ENCODE measurements around the gene CDC23. TPM values are rescaled to one million over a fixed set of nuclear protein-coding genes. Genes with fewer than 3 reads are reported as not detected.
"Not testable (repeated sequence)": the region's sequence is repeated elsewhere in the genome, so short reads cannot be mapped to it uniquely, and the experiment has no call there.

Gene CDC23
- total RNA-seq, 2 donors from 2014 or later = 6.6 to 16.6 TPM

GRCh38 chr5:138223532-138223931 is 10.4 kb upstream of the CDC23 start:
- intact Hi-C loops (cut with DNase I) = no loop called here
- Histone ChIP-seq H3K9me3 (no peaks in the 10 kb centered on the region), H3K4me3 (no peak overlapping the region), H3K36me3 (replicated peaks in 1 of 2; ENCODE audit: insufficient read depth in 1 of 2, low read depth in 2 of 2) (no peaks in the 10 kb centered on the region), H3K27ac (no peak overlapping the region), H3K4me1 (peaks cover 8% of the 10 kb centered on the region), H3K27me3 (no peaks in the 10 kb centered on the region)
- DNase-seq (no peak), ATAC-seq (no peak)
- TF ChIP-seq, protein P1, sequence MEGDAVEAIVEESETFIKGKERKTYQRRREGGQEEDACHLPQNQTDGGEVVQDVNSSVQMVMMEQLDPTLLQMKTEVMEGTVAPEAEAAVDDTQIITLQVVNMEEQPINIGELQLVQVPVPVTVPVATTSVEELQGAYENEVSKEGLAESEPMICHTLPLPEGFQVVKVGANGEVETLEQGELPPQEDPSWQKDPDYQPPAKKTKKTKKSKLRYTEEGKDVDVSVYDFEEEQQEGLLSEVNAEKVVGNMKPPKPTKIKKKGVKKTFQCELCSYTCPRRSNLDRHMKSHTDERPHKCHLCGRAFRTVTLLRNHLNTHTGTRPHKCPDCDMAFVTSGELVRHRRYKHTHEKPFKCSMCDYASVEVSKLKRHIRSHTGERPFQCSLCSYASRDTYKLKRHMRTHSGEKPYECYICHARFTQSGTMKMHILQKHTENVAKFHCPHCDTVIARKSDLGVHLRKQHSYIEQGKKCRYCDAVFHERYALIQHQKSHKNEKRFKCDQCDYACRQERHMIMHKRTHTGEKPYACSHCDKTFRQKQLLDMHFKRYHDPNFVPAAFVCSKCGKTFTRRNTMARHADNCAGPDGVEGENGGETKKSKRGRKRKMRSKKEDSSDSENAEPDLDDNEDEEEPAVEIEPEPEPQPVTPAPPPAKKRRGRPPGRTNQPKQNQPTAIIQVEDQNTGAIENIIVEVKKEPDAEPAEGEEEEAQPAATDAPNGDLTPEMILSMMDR (IDR thresholded peaks at IDR 0.05) = no peak
- TF ChIP-seq POLR2A (IDR thresholded peaks at IDR 0.05) = no peak
- whole genome bisulfite sequencing, 2 donors = 86 to 100% methylated on average over 1 of the region's 1 CpG

GRCh38 chr5:138216799-138217198 is 3.7 kb upstream of the CDC23 start:
- 77 to 83% methylated on average over 2 of the region's 2 CpGs for WGBS, 2 donors
- Histone ChIP-seq H3K36me3 (replicated peaks in 1 of 2; ENCODE audit: insufficient read depth in 1 of 2, low read depth in 2 of 2) (no peaks in the 10 kb centered on the region), H3K27me3 (no peaks in the 10 kb centered on the region), H3K9me3 (no peaks in the 10 kb centered on the region), H3K27ac (no peak overlapping the region), H3K4me3 (no peak overlapping the region), H3K4me1 (peaks cover 17% of the 10 kb centered on the region)
- DNase-seq (no peak), ATAC-seq (no peak)
- TF ChIP-seq POLR2A (IDR thresholded peaks at IDR 0.05) = no peak
- TF ChIP-seq, protein P1 (IDR thresholded peaks at IDR 0.05) = no peak
- intact Hi-C loops (cut with DNase I) = no loop called here

- TF ChIP-seq POLR2A (IDR thresholded peaks at IDR 0.05) = no peak
- TF ChIP-seq, protein P1 (IDR thresholded peaks at IDR 0.05) = no peak
- Histone ChIP-seq H3K27me3 (no peaks in the 10 kb centered on the region), H3K4me1 (peaks cover 25% of the 10 kb centered on the region), H3K36me3 (replicated peaks in 1 of 2; ENCODE audit: insufficient read depth in 1 of 2, low read depth in 2 of 2) (peaks cover 0 to 2% of the 10 kb centered on the region in 2 donors), H3K27ac (peak overlapping the region in 3 of 4 donors; percentile 71 to 72 (median 72)), H3K4me3 (peak overlapping the region; percentile 93 to 100), H3K9me3 (no peaks in the 10 kb centered on the region)
- intact Hi-C loops (cut with DNase I) = no loop called here
- ATAC-seq (peak; percentile 8), DNase-seq (peak in 1 of 4 donors; percentile 12)
- 0% methylated on average over 8 of the region's 8 CpGs; no CpG with 5 or more reads in 1 of the 2 donors for WGBS, 2 donors
Observed at GRCh38 chr5:138212828-138213160, 329 bp downstream of the CDC23 start.

GRCh38 chr5:138210985-138211384 is 2.1 kb downstream of the CDC23 start:
- Histone ChIP-seq H3K4me1 (peaks cover 25% of the 10 kb centered on the region), H3K27me3 (no peaks in the 10 kb centered on the region), H3K4me3 (no peak overlapping the region), H3K9me3 (no peaks in the 10 kb centered on the region), H3K27ac (no peak overlapping the region), H3K36me3 (replicated peaks in 1 of 2; ENCODE audit: insufficient read depth in 1 of 2, low read depth in 2 of 2) (peaks cover 0 to 5% of the 10 kb centered on the region in 2 donors)
- 86 to 90% methylated on average over 3 of the region's 3 CpGs for WGBS, 2 donors
- intact Hi-C loops (cut with DNase I) = no loop called here
- ATAC-seq = no peak
- DNase-seq = no peak
- TF ChIP-seq, protein P1 (IDR thresholded peaks at IDR 0.05) = no peak
- no peak for TF ChIP-seq POLR2A (IDR thresholded peaks at IDR 0.05)

DNA sequence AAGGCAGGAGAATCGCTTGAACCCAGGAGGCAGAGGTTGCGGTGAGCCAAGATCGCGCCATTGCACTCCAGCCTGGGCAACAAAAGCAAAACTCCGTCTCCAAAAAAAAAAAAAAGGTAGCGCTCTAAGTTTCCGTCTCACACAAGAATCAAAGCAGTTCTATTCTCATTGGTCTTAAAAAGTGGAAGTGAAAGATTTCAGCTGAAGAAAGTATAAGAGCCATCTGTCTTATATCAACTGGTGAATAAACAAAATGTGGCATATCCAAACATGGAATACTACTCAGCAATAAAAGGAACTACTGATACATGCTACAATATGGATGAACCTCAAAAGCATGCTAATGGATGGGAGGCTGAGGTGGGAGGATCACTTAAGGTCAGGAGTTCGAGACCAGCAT is 19.3 kb downstream of the CDC23 start:
- H3K4me1 ChIP-seq; ATAC-seq; DNase-seq; H3K27ac ChIP-seq; intact Hi-C loops (cut with DNase I); H3K9me3 ChIP-seq; H3K4me3 ChIP-seq; H3K27me3 ChIP-seq: not testable (repeated sequence)
- H3K36me3 ChIP-seq (replicated peaks in 1 of 2; ENCODE audit: insufficient read depth in 1 of 2, low read depth in 2 of 2) = peaks cover 5 to 18% of the 10 kb centered on the region in 2 donors
- WGBS, 2 donors = 89 to 93% methylated on average over 8 of the region's 8 CpGs
